ENCODE data around the gene TEPSIN. TPM values are rescaled to one million over a fixed set of nuclear protein-coding genes. Genes with fewer than 3 reads are reported as not detected.

TEPSIN gene
- total and polyA plus RNA-seq, 3 donors from 2014 or later: 32.0 to 83.0 (median 55.4) TPM

GRCh38 chr17:81187120-81187519, 51.7 kb downstream of the TEPSIN start:
- intact Hi-C loops (cut with DNase I; ENCODE audit: low total_unique reads): no loop called here
- DNase-seq: no peak

GRCh38 chr17:81186203-81186602, 52.7 kb downstream of the TEPSIN start:
- no peak for TF ChIP-seq POLR2A (IDR thresholded peaks at IDR 0.05)
- no peak for TF ChIP-seq CTCF (IDR thresholded peaks at IDR 0.05)
- no peaks in the 10 kb centered on the region for H3K36me3 ChIP-seq (ENCODE audit: low read depth, missing control alignments)
- no peaks in the 10 kb centered on the region for H3K9me3 ChIP-seq
- no peak overlapping the region for H3K27ac ChIP-seq
- H3K27me3 ChIP-seq: no peaks in the 10 kb centered on the region
- DNase-seq: no peak
- no peak overlapping the region for H3K4me3 ChIP-seq
- WGBS, 2 donors: 88 to 97% methylated on average over 7 of the region's 7 CpGs
- no peaks in the 10 kb centered on the region for H3K4me1 ChIP-seq
- intact Hi-C loops (cut with DNase I; ENCODE audit: low total_unique reads): no loop called here

More at GRCh38 chr17:81187120-81187519, 51.7 kb downstream of the TEPSIN start:
- no peak overlapping the region for H3K27ac ChIP-seq
- no peaks in the 10 kb centered on the region for H3K4me1 ChIP-seq
- no peaks in the 10 kb centered on the region for H3K27me3 ChIP-seq
- 88 to 91% methylated on average over 11 of the region's 11 CpGs for WGBS, 2 donors
- no peak overlapping the region for H3K4me3 ChIP-seq
- TF ChIP-seq CTCF (IDR thresholded peaks at IDR 0.05): no peak
- no peak for TF ChIP-seq POLR2A (IDR thresholded peaks at IDR 0.05)
- no peaks in the 10 kb centered on the region for H3K36me3 ChIP-seq (ENCODE audit: low read depth, missing control alignments)
- no peaks in the 10 kb centered on the region for H3K9me3 ChIP-seq

GRCh38 chr17:81184555-81184954, 54.3 kb downstream of the TEPSIN start:
- TF ChIP-seq CTCF (IDR thresholded peaks at IDR 0.05) (no peak), POLR2A (IDR thresholded peaks at IDR 0.05) (no peak)
- intact Hi-C loops (cut with DNase I; ENCODE audit: low total_unique reads): no loop called here
- Histone ChIP-seq H3K9me3 (no peaks in the 10 kb centered on the region), H3K27ac (no peak overlapping the region), H3K4me1 (peaks cover 5% of the 10 kb centered on the region), H3K4me3 (no peak overlapping the region), H3K27me3 (no peaks in the 10 kb centered on the region), H3K36me3 (ENCODE audit: low read depth, missing control alignments) (no peaks in the 10 kb centered on the region)
- WGBS, 2 donors: 56 to 72% methylated on average over 7 to 15 of the region's 15 CpGs
- no peak for DNase-seq

DNA sequence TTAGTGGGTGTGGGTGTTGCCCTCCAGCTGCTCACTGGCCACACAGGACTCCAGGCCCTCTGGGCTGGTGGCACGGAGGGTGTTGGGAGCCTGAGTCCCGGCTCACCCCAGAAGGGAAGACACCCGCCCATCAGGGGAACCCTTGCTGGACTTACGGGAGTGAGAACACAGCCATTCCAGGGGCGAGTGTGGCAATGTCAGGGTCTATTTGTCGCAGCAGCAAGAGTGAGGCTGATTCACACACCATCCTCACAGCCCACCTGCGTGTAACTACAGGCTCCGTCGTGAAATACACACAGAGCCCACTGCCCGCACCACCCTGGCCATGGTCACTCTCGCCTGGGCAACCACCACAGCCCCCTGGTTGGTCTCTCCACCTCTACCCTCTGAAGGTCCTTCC, 55.0 kb downstream of the TEPSIN start:
- no peak overlapping the region for H3K4me3 ChIP-seq
- no peak for DNase-seq
- no peaks in the 10 kb centered on the region for H3K27me3 ChIP-seq
- H3K36me3 ChIP-seq (ENCODE audit: low read depth, missing control alignments): no peaks in the 10 kb centered on the region
- no peaks in the 10 kb centered on the region for H3K9me3 ChIP-seq
- TF ChIP-seq POLR2A (IDR thresholded peaks at IDR 0.05): no peak
- TF ChIP-seq CTCF (IDR thresholded peaks at IDR 0.05): no peak
- H3K4me1 ChIP-seq: peaks cover 7% of the 10 kb centered on the region
- intact Hi-C loops (cut with DNase I; ENCODE audit: low total_unique reads): no loop called here
- H3K27ac ChIP-seq: no peak overlapping the region
- 92 to 93% methylated on average over 4 to 11 of the region's 11 CpGs for whole genome bisulfite sequencing, 2 donors

DNA sequence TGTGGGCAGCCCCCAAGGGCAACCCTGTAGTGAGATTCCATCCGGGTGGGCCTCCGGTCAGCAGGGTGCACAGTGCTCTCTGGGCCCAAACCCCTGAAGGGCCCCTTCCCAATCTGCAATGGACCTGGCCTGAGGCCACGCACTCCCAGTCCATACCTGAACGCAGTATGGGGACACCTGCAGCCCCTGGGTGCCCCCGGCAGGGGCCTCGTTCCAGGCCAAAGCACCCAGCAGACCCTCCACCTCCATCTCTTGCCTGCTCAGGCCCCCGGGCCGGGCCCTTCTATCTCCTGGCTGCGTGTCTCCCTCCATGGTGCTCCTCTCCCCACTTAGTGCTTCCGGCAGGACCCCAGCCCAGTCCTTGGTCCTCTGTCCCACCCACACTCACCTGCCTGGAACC, 55.5 kb downstream of the TEPSIN start:
- no peak for TF ChIP-seq POLR2A (IDR thresholded peaks at IDR 0.05)
- TF ChIP-seq CTCF (IDR thresholded peaks at IDR 0.05): no peak

More for the DNA sequence above, 55.5 kb downstream of the TEPSIN start:
- Histone ChIP-seq H3K4me3 (no peak overlapping the region), H3K9me3 (no peaks in the 10 kb centered on the region), H3K36me3 (ENCODE audit: low read depth, missing control alignments) (no peaks in the 10 kb centered on the region), H3K4me1 (peaks cover 7% of the 10 kb centered on the region), H3K27me3 (no peaks in the 10 kb centered on the region), H3K27ac (no peak overlapping the region)
- intact Hi-C loops (cut with DNase I; ENCODE audit: low total_unique reads): no loop called here
- WGBS, 2 donors: 94 to 98% methylated on average over 9 to 10 of the region's 10 CpGs
- no peak for DNase-seq
